Thoracic aorta (tissue), 2 donors: Measurements from ENCODE around the gene RHNO1. TPM values are rescaled to one million over a fixed set of nuclear protein-coding genes. Genes with fewer than 3 reads are reported as not detected.
A peak's percentile ranks its signal among the peaks of the same experiment; 100 is the strongest.

Source experiments
- ATAC-seq: fragments of 150-250 bp; one replicate; pipeline ENCODE4 v1.8.0; 2017; ENCODE audit warnings: low read depth; ENCODE audit not compliant: insufficient number of reproducible peaks, low FRiP score
- DNase-seq: peaks from one replicate; pipeline ENCODE4 v3.0.0-alpha.2; 2020; ENCODE audit warnings: low spot score
- H3K27ac ChIP-seq, 2 donors: fragments of 200-600 bp; sonication (generic); 1 replicate in 1 of 2; 2 replicates in 1 of 2; pipeline ENCODE4 v1.5.1; 2016; ENCODE audit warnings: mild to moderate bottlenecking in 2 of 2, moderate library complexity in 2 of 2
- H3K27me3 ChIP-seq: fragments of 200-600 bp; sonication (generic); replicated peaks from 2 replicates; pipeline ENCODE4 v1.6.0; 2016; ENCODE audit warnings: mild to moderate bottlenecking; ENCODE audit not compliant: insufficient read depth
- H3K36me3 ChIP-seq: fragments of 200-600 bp; sonication (generic); one replicate; pipeline ENCODE4 v1.5.1; 2016
- H3K4me1 ChIP-seq, 2 donors: fragments of 200-600 bp; sonication (generic); 1 replicate in 1 of 2; 2 replicates in 1 of 2; pipeline versions ENCODE4 v1.5.1 to v1.6.0; 2016; ENCODE audit warnings: low read depth in 2 of 2, mild to moderate bottlenecking in 1 of 2; ENCODE audit not compliant: control insufficient read depth in 1 of 2
- H3K4me3 ChIP-seq: fragments of 200-600 bp; sonication (generic); 2 replicates; pipeline ENCODE4 v1.5.1; 2016; ENCODE audit warnings: mild to moderate bottlenecking
- H3K9me3 ChIP-seq: fragments of 200-600 bp; sonication (generic); 2 replicates; pipeline ENCODE4 v1.5.1; 2016
- CTCF ChIP-seq: fragments of 200-600 bp; sonication (generic); IDR thresholded peaks from one replicate; pipeline ENCODE4 v1.5.1; 2019; ENCODE audit warnings: antibody characterized with exemption
- total RNA-seq, 2 donors: library from RNA; depleted of rRNA; stranded (reverse); fragments of >200 nt; gene quantifications; one replicate each; pipeline versions ENCODE4 v1.1.0 to v1.2.3, GENCODE V29; 2016

The RHNO1 gene
- total RNA-seq, 2 donors from 2014 or later: 9.6 to 10.8 TPM

- Histone ChIP-seq H3K27ac (peak overlapping the region; percentile 73 to 82), H3K4me3 (peak overlapping the region; percentile 81), H3K9me3 (no peaks in the 10 kb centered on the region), H3K27me3 (no peaks in the 10 kb centered on the region), H3K36me3 (no peaks in the 10 kb centered on the region), H3K4me1 (peaks cover 11 to 18% of the 10 kb centered on the region in 2 donors)
- no peak for TF ChIP-seq CTCF
- DNase-seq (no peak), ATAC-seq (peak; percentile 13)
Observed at GRCh38 chr12:2876431-2877046, 484 bp upstream of the RHNO1 start.

- H3K36me3 ChIP-seq: no peaks in the 10 kb centered on the region
- H3K27me3 ChIP-seq: no peaks in the 10 kb centered on the region
- no peaks in the 10 kb centered on the region for H3K9me3 ChIP-seq
- peak overlapping the region; percentile 73 to 82 for H3K27ac ChIP-seq
- TF ChIP-seq CTCF: no peak
- no peak for DNase-seq
- H3K4me1 ChIP-seq: peaks cover 11 to 18% of the 10 kb centered on the region in 2 donors
- no peak for ATAC-seq
- peak overlapping the region; percentile 81 for H3K4me3 ChIP-seq
Observed at GRCh38 chr12:2877953-2878732, 1.1 kb downstream of the RHNO1 start.

- ATAC-seq (no peak), DNase-seq (no peak)
- Histone ChIP-seq H3K4me3 (no peak overlapping the region), H3K27ac (no peak overlapping the region), H3K36me3 (no peaks in the 10 kb centered on the region), H3K4me1 (peaks cover 11 to 18% of the 10 kb centered on the region in 2 donors), H3K9me3 (no peaks in the 10 kb centered on the region), H3K27me3 (no peaks in the 10 kb centered on the region)
- TF ChIP-seq CTCF: no peak
Observed at GRCh38 chr12:2879853-2880252, 2.8 kb downstream of the RHNO1 start.

- Histone ChIP-seq H3K4me3 (no peak overlapping the region), H3K36me3 (peaks cover 6% of the 10 kb centered on the region), H3K4me1 (no peaks in the 10 kb centered on the region), H3K27me3 (no peaks in the 10 kb centered on the region), H3K9me3 (no peaks in the 10 kb centered on the region), H3K27ac (no peak overlapping the region)
- DNase-seq (no peak), ATAC-seq (no peak)
- no peak for TF ChIP-seq CTCF
Observed at GRCh38 chr12:2884810-2885209, 7.8 kb downstream of the RHNO1 start.

GRCh38 chr12:2886768-2887450, 9.9 kb downstream of the RHNO1 start:
- TF ChIP-seq CTCF: no peak
- DNase-seq (no peak), ATAC-seq (no peak)
- peaks cover 6% of the 10 kb centered on the region for H3K36me3 ChIP-seq
- H3K27me3 ChIP-seq: no peaks in the 10 kb centered on the region
- no peaks in the 10 kb centered on the region for H3K9me3 ChIP-seq
- peaks cover 5 to 10% of the 10 kb centered on the region in 2 donors for H3K4me1 ChIP-seq
- H3K4me3 ChIP-seq: no peak overlapping the region
- H3K27ac ChIP-seq: no peak overlapping the region
